ENCODE data around the gene SH3D19.

- no peak for TF ChIP-seq CTCF (IDR thresholded peaks at IDR 0.05)
- no peak for TF ChIP-seq POLR2A (IDR thresholded peaks at IDR 0.05)
- TF ChIP-seq POLR2AphosphoS5 (IDR thresholded peaks at IDR 0.05): no peak
- TF ChIP-seq EP300 (IDR thresholded peaks at IDR 0.05): no peak
Observed at GRCh38 chr4:151302432-151302831, 23.0 kb downstream of the SH3D19 start.
